Mesenteric fat pad (tissue), 1 donor: ENCODE measurements around the gene CCKAR. TPM values are rescaled to one million over a fixed set of nuclear protein-coding genes. Genes with fewer than 3 reads are reported as not detected.

Experiments
- DNase-seq: peaks from one replicate; pipeline ENCODE4 v3.0.0-alpha.2; 2020; ENCODE audit warnings: low spot score
- total RNA-seq: library from RNA; stranded (reverse); fragmentation: NEBNext Ultra II Directional; extraction: Animal tissue kit (Norgen Biotek cat#: 25700); gene quantifications from one replicate; pipeline ENCODE4 v1.2.1, GENCODE V29; 2021
- donor health status: DM: yes; HTN: yes; CAD: no.

Gene CCKAR
- total RNA-seq, 1 donor from 2014 or later = not detected

GRCh38 chr4:26491449-26492170 is 1.3 kb upstream of the CCKAR start:
- DNase-seq = no peak

- no peak for DNase-seq
Measured at GRCh38 chr4:26490960-26491284, 638 bp upstream of the CCKAR start.

GRCh38 chr4:26489101-26489985 is 941 bp downstream of the CCKAR start:
- no peak for DNase-seq

- DNase-seq = no peak
Measured at GRCh38 chr4:26485684-26486083, 4.6 kb downstream of the CCKAR start.

GRCh38 chr4:26484516-26484915 is 5.8 kb downstream of the CCKAR start:
- DNase-seq = no peak

- DNase-seq = no peak
Measured at GRCh38 chr4:26484032-26484515, 6.2 kb downstream of the CCKAR start.

GRCh38 chr4:26482508-26483462 is 7.5 kb downstream of the CCKAR start:
- DNase-seq = no peak

- DNase-seq = no peak
Measured at GRCh38 chr4:26478330-26478729, 12.0 kb downstream of the CCKAR start.

GRCh38 chr4:26476545-26476944 is 13.7 kb downstream of the CCKAR start:
- no peak for DNase-seq

GRCh38 chr4:26475716-26476115 is 14.6 kb downstream of the CCKAR start:
- no peak for DNase-seq

GRCh38 chr4:26474551-26474950 is 15.7 kb downstream of the CCKAR start:
- DNase-seq = no peak

GRCh38 chr4:26473893-26474292 is 16.4 kb downstream of the CCKAR start:
- DNase-seq = no peak

- no peak for DNase-seq
Measured at GRCh38 chr4:26471890-26472289, 18.4 kb downstream of the CCKAR start.

GRCh38 chr4:26468977-26469376 is 21.3 kb downstream of the CCKAR start:
- DNase-seq = no peak

- DNase-seq = no peak
Measured at GRCh38 chr4:26468283-26468949, 21.9 kb downstream of the CCKAR start.

GRCh38 chr4:26467724-26468123 is 22.6 kb downstream of the CCKAR start:
- DNase-seq = no peak

- DNase-seq = no peak
Measured at GRCh38 chr4:26466578-26467270, 23.6 kb downstream of the CCKAR start.

- DNase-seq = no peak
Measured at GRCh38 chr4:26464420-26465095, 25.7 kb downstream of the CCKAR start.

- no peak for DNase-seq
Measured at GRCh38 chr4:26463386-26463785, 26.9 kb downstream of the CCKAR start.

- DNase-seq = no peak
Measured at GRCh38 chr4:26462874-26463273, 27.4 kb downstream of the CCKAR start.
